Measurements from ENCODE around the gene GXYLT2. TPM values are rescaled to one million over a fixed set of nuclear protein-coding genes. Genes with fewer than 3 reads are reported as not detected.

Gene GXYLT2
- total and polyA plus RNA-seq, 7 donors: 0.04 to 5.9 (median 0.84) TPM

GRCh38 chr3:72957297-72957696 is 69.5 kb downstream of the GXYLT2 start:
- DNase-seq (no peak), ATAC-seq (no peak)
- no peaks in the 10 kb centered on the region for H3K36me3 ChIP-seq (ENCODE audit: insufficient read depth in 1 of 2, low read depth in 1 of 2)
- no peak for TF ChIP-seq CTCF (IDR thresholded peaks at IDR 0.05)
- intact Hi-C loops (cut with DNase I): no loop called here
- H3K27me3 ChIP-seq (ENCODE audit: insufficient read depth in 3 of 3, low read length in 2 of 3): no peaks in the 10 kb centered on the region
- 68 to 79% (median 70%) methylated on average over 8 of the region's 8 CpGs for WGBS, 3 donors
- no peak overlapping the region for H3K4me3 ChIP-seq
- peaks cover 9% of the 10 kb centered on the region for H3K4me1 ChIP-seq
- no peaks in the 10 kb centered on the region for H3K9me3 ChIP-seq
- H3K27ac ChIP-seq: no peak overlapping the region

- Histone ChIP-seq H3K9me3 (no peaks in the 10 kb centered on the region), H3K36me3 (ENCODE audit: insufficient read depth in 1 of 2, low read depth in 1 of 2) (no peaks in the 10 kb centered on the region), H3K27ac (no peak overlapping the region), H3K4me1 (peaks cover 9% of the 10 kb centered on the region), H3K4me3 (no peak overlapping the region), H3K27me3 (ENCODE audit: insufficient read depth in 3 of 3, low read length in 2 of 3) (no peaks in the 10 kb centered on the region)
- 99 to 100% (median 100%) methylated on average over 5 of the region's 5 CpGs for WGBS, 3 donors
- ATAC-seq (no peak), DNase-seq (no peak)
- intact Hi-C loops (cut with DNase I): no loop called here
- TF ChIP-seq CTCF (IDR thresholded peaks at IDR 0.05): no peak
Measured at GRCh38 chr3:72959336-72959735, 71.5 kb downstream of the GXYLT2 start.

- peaks cover 9% of the 10 kb centered on the region for H3K4me1 ChIP-seq
Measured at GRCh38 chr3:72960812-72961518, 73.1 kb downstream of the GXYLT2 start.

GRCh38 chr3:72961752-72962151 is 73.9 kb downstream of the GXYLT2 start:
- Histone ChIP-seq H3K4me1 (peaks cover 9% of the 10 kb centered on the region), H3K27ac (no peak overlapping the region), H3K4me3 (no peak overlapping the region), H3K36me3 (ENCODE audit: insufficient read depth in 1 of 2, low read depth in 1 of 2) (no peaks in the 10 kb centered on the region), H3K9me3 (no peaks in the 10 kb centered on the region), H3K27me3 (ENCODE audit: insufficient read depth in 3 of 3, low read length in 2 of 3) (no peaks in the 10 kb centered on the region)
- TF ChIP-seq CTCF (IDR thresholded peaks at IDR 0.05): no peak
- DNase-seq (no peak), ATAC-seq (peak in 1 of 4 donors; percentile 15)
- intact Hi-C loops (cut with DNase I): no loop called here
- 68 to 82% (median 69%) methylated on average over 4 of the region's 4 CpGs for WGBS, 3 donors

More at GRCh38 chr3:72960812-72961518, 73.1 kb downstream of the GXYLT2 start:
- intact Hi-C loops (cut with DNase I): no loop called here
- peak; percentile 30 to 84 (median 62) for ATAC-seq
- Histone ChIP-seq H3K36me3 (ENCODE audit: insufficient read depth in 1 of 2, low read depth in 1 of 2) (no peaks in the 10 kb centered on the region), H3K27ac (peak overlapping the region; percentile 15), H3K27me3 (ENCODE audit: insufficient read depth in 3 of 3, low read length in 2 of 3) (no peaks in the 10 kb centered on the region), H3K9me3 (no peaks in the 10 kb centered on the region), H3K4me3 (no peak overlapping the region)
- 32 to 42% (median 37%) methylated on average over 7 of the region's 7 CpGs for WGBS, 3 donors
- peak in 1 of 2 donors; percentile 42 for DNase-seq
- no peak for TF ChIP-seq CTCF (IDR thresholded peaks at IDR 0.05)

- no peak for TF ChIP-seq CTCF (IDR thresholded peaks at IDR 0.05)
- H3K27me3 ChIP-seq (ENCODE audit: insufficient read depth in 3 of 3, low read length in 2 of 3): no peaks in the 10 kb centered on the region
- no peaks in the 10 kb centered on the region for H3K36me3 ChIP-seq (ENCODE audit: insufficient read depth in 1 of 2, low read depth in 1 of 2)
- no peak for DNase-seq
- no peaks in the 10 kb centered on the region for H3K9me3 ChIP-seq
- intact Hi-C loops (cut with DNase I): no loop called here
- H3K4me1 ChIP-seq: peaks cover 9% of the 10 kb centered on the region
- H3K27ac ChIP-seq: no peak overlapping the region
- no peak for ATAC-seq
- no peak overlapping the region for H3K4me3 ChIP-seq
Measured at GRCh38 chr3:72962317-72962716, 74.5 kb downstream of the GXYLT2 start.
